NCI-H226 (cell line): ENCODE data around the gene CHRND.

Experiments
- DNase-seq: peaks from one replicate; pipeline ENCODE4 v3.0.0-alpha.2; 2015

Gene CHRND

GRCh38 chr2:232504438-232504837 lies 21.5 kb upstream of the CHRND start:
- no peak for DNase-seq

GRCh38 chr2:232505856-232506255 lies 20.1 kb upstream of the CHRND start:
- DNase-seq, result no peak

GRCh38 chr2:232506709-232507108 lies 19.3 kb upstream of the CHRND start:
- no peak for DNase-seq

GRCh38 chr2:232508251-232508650 lies 17.7 kb upstream of the CHRND start:
- DNase-seq, result no peak

GRCh38 chr2:232511336-232511890 lies 14.5 kb upstream of the CHRND start:
- DNase-seq, result no peak

GRCh38 chr2:232512602-232513001 lies 13.4 kb upstream of the CHRND start:
- no peak for DNase-seq

GRCh38 chr2:232513353-232513752 lies 12.6 kb upstream of the CHRND start:
- DNase-seq, result no peak

GRCh38 chr2:232515639-232516038 lies 10.3 kb upstream of the CHRND start:
- no peak for DNase-seq

- peak; percentile 45 for DNase-seq
Observed at GRCh38 chr2:232516551-232516950, 9.4 kb upstream of the CHRND start.

GRCh38 chr2:232518844-232519243 lies 7.1 kb upstream of the CHRND start:
- no peak for DNase-seq

GRCh38 chr2:232519581-232520438 lies 6.2 kb upstream of the CHRND start, which contains the start of gene PRSS56:
TSS of gene PRSS56 (plus strand) at chr2:232520388. CDS start at chr2:232520599, 211 bp downstream.
- DNase-seq, result no peak

- DNase-seq, result no peak
Observed at GRCh38 chr2:232520489-232520888, 5.5 kb upstream of the CHRND start.

- no peak for DNase-seq
Observed at GRCh38 chr2:232521098-232521497, 4.9 kb upstream of the CHRND start.

GRCh38 chr2:232521959-232522622 lies 3.9 kb upstream of the CHRND start:
- DNase-seq, result peak; percentile 17

GRCh38 chr2:232522623-232523401 lies 3.1 kb upstream of the CHRND start:
- DNase-seq, result no peak

- DNase-seq, result no peak
Observed at GRCh38 chr2:232523402-232523681, 2.6 kb upstream of the CHRND start.

GRCh38 chr2:232523682-232524597 lies 2.0 kb upstream of the CHRND start:
- no peak for DNase-seq

- no peak for DNase-seq
Observed at GRCh38 chr2:232524771-232525170, 1.2 kb upstream of the CHRND start.

- DNase-seq, result no peak
Observed at GRCh38 chr2:232525199-232525598, 761 bp upstream of the CHRND start.

- no peak for DNase-seq
Observed at GRCh38 chr2:232526372-232526941, 497 bp downstream of the CHRND start.

GRCh38 chr2:232527905-232528470 lies 2.0 kb downstream of the CHRND start:
- no peak for DNase-seq
